Hepatocyte (in vitro differentiated cells): ENCODE data around the gene CIAO3.

Experiments used
- CTCF ChIP-seq: fragments of 200-600 bp; sonication (generic); IDR thresholded peaks from 2 replicates; pipeline ENCODE4 v1.5.1; 2016; ENCODE audit warnings: antibody characterized with exemption, mild to moderate bottlenecking; ENCODE audit not compliant: poor library complexity
- EZH2 ChIP-seq: fragments of 200-600 bp; sonication (generic); IDR thresholded peaks from 2 replicates; pipeline ENCODE4 v1.6.1; 2016; ENCODE audit warnings: antibody characterized with exemption, mild to moderate bottlenecking, borderline replicate concordance
- EZH2phosphoT487 ChIP-seq: fragments of 200-600 bp; sonication (generic); IDR thresholded peaks from one replicate; pipeline ENCODE4 v1.6.1; 2018; ENCODE audit warnings: antibody characterized with exemption, mild to moderate bottlenecking, low read depth, moderate library complexity; ENCODE audit not compliant: unreplicated experiment, severe bottlenecking

DNA sequence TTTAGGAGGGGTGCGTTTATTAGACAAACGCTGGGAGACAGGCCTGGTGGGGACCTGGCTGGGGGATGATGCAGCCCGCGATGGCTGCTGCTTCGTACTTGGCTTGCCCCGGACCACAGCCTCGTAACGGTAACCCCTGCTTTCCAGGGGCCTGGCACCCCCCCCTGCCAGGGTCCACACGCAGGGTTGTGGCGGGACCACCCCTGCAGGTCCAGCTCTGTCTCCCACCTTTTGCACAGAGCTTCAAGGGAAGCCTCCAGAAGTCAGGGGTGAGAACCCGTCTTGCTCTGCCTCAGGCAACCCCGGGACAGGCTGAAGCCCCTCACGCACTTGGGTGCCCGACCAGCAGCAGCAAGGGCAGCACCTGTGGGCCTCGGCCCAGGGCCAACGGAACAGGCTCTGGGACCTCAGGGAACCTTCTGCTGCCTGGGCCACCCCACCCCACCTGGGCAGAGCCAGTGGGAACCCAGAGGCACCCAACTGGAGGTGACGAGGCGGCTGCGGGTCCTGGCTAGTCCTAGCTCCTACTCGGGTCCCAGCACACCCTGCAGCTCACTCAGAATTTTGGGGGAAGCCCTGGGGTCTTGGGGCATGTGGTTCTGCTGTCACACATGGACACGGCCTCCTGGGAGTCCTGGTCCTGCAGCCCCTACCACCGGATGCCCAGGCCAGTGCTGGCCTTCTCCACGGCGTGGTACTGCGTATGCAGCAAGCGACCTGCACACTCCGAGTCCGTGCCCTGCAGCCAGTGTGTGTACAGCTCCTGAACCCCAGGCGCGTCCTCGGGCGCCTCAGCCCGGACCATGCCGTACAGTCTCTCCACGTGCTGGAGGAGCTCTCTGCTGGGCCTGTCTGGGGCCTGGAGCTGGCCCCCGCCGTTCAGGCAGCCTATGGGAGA lies 10.8 kb downstream of the CIAO3 start:
- no peak for TF ChIP-seq CTCF
- no peak for TF ChIP-seq EZH2phosphoT487
- TF ChIP-seq EZH2: no peak
